HG03175 (cell line): Measurements from ENCODE around the gene EYA2.
"Not testable (repeated sequence)": the region's sequence is repeated elsewhere in the genome, so short reads cannot be mapped to it uniquely, and the experiment has no call there.

Experiments used
- ATAC-seq: cut with Tn5 transposase; IDR thresholded peaks from one replicate; pipeline ENCODE4 v1.9.1; 2021; ENCODE audit warnings: mild to moderate bottlenecking, moderate library complexity; ENCODE audit not compliant: unreplicated experiment

The EYA2 gene

GRCh38 chr20:47160992-47161391 is 266.3 kb downstream of the EYA2 start:
- ATAC-seq: no peak

- no peak for ATAC-seq
These were observed 266.8 kb downstream of the EYA2 start for GRCh38 chr20:47161411-47161810.

GRCh38 chr20:47164140-47164539 is 269.5 kb downstream of the EYA2 start:
- no peak for ATAC-seq

- no peak for ATAC-seq
These were observed 270.8 kb downstream of the EYA2 start for GRCh38 chr20:47165376-47165865.

- ATAC-seq: no peak
These were observed 273.2 kb downstream of the EYA2 start for GRCh38 chr20:47167846-47168245.

GRCh38 chr20:47172579-47172978 is 277.9 kb downstream of the EYA2 start:
- no peak for ATAC-seq

- no peak for ATAC-seq
These were observed 279.1 kb downstream of the EYA2 start for GRCh38 chr20:47173596-47174216.

- ATAC-seq: no peak
These were observed 280.0 kb downstream of the EYA2 start for GRCh38 chr20:47174456-47175243.

GRCh38 chr20:47175493-47175892 is 280.9 kb downstream of the EYA2 start:
- ATAC-seq: no peak

GRCh38 chr20:47176217-47176616 is 281.6 kb downstream of the EYA2 start:
- not testable (repeated sequence) for ATAC-seq

GRCh38 chr20:47178277-47178676 is 283.6 kb downstream of the EYA2 start:
- ATAC-seq: no peak

- ATAC-seq: no peak
These were observed 284.2 kb downstream of the EYA2 start for GRCh38 chr20:47178851-47179250.

- no peak for ATAC-seq
These were observed 284.6 kb downstream of the EYA2 start for GRCh38 chr20:47179267-47179666.

- no peak for ATAC-seq
These were observed 286.6 kb downstream of the EYA2 start for GRCh38 chr20:47181056-47181862.

GRCh38 chr20:47183367-47183766 is 288.7 kb downstream of the EYA2 start:
- no peak for ATAC-seq

GRCh38 chr20:47187450-47188195 is 293.0 kb downstream of the EYA2 start:
- ATAC-seq: no peak

- no peak for ATAC-seq
These were observed 293.9 kb downstream of the EYA2 start for GRCh38 chr20:47188540-47188939.

GRCh38 chr20:47189060-47189459 is 294.4 kb downstream of the EYA2 start:
- ATAC-seq: no peak

- no peak for ATAC-seq
These were observed 296.5 kb downstream of the EYA2 start for GRCh38 chr20:47191074-47191673.

- no peak for ATAC-seq
These were observed 297.3 kb downstream of the EYA2 start for GRCh38 chr20:47191956-47192355.
